HS-27A (cell line): Measurements from ENCODE around the gene OR12D1.

Experiments used
- DNase-seq: peaks from one replicate; pipeline ENCODE4 v3.0.0-alpha.2; 2012; ENCODE audit warnings: low read depth, missing footprints

The OR12D1 gene

GRCh38 chr6:29465801-29466200 lies 51.1 kb downstream of the OR12D1 start:
- DNase-seq = no peak

- DNase-seq = no peak
These were observed 51.5 kb downstream of the OR12D1 start for GRCh38 chr6:29466241-29466640.
